NCI-H187 (cell line): Measurements from ENCODE around the gene MAPKBP1.

Experiments used
- DNase-seq, 2 experiments: peaks; one replicate each; lab custom pipeline; 2025; lab: John Stamatoyannopoulos, UW

MAPKBP1 gene

GRCh38 chr15:41870689-41871081, 96.4 kb downstream of the MAPKBP1 start:
- no peak for DNase-seq

- no peak for DNase-seq
These were observed 97.1 kb downstream of the MAPKBP1 start for GRCh38 chr15:41871175-41871905.

- no peak for DNase-seq
These were observed 98.0 kb downstream of the MAPKBP1 start for GRCh38 chr15:41872166-41872747.

- no peak for DNase-seq
These were observed 99.4 kb downstream of the MAPKBP1 start for GRCh38 chr15:41873711-41874110.

GRCh38 chr15:41874736-41875135, 100.5 kb downstream of the MAPKBP1 start:
- DNase-seq, result no peak

- no peak for DNase-seq
These were observed 101.7 kb downstream of the MAPKBP1 start for GRCh38 chr15:41876007-41876406.

GRCh38 chr15:41876689-41877088, 102.4 kb downstream of the MAPKBP1 start:
- DNase-seq, result no peak
